Stimulated activated CD8-positive, alpha-beta memory T cell treated with anti-CD3 and anti-CD28 coated beads, Interleukin-12 subunit alpha, Interleukin-12 subunit beta, amount 100 ng/mL, for 4 hours (primary cell): ENCODE measurements around the gene RNF207.

Source experiments
- DNase-seq: peaks from one replicate; pipeline ENCODE4 v3.0.0-alpha.2; 2020; ENCODE audit warnings: low read depth

Gene RNF207

DNA sequence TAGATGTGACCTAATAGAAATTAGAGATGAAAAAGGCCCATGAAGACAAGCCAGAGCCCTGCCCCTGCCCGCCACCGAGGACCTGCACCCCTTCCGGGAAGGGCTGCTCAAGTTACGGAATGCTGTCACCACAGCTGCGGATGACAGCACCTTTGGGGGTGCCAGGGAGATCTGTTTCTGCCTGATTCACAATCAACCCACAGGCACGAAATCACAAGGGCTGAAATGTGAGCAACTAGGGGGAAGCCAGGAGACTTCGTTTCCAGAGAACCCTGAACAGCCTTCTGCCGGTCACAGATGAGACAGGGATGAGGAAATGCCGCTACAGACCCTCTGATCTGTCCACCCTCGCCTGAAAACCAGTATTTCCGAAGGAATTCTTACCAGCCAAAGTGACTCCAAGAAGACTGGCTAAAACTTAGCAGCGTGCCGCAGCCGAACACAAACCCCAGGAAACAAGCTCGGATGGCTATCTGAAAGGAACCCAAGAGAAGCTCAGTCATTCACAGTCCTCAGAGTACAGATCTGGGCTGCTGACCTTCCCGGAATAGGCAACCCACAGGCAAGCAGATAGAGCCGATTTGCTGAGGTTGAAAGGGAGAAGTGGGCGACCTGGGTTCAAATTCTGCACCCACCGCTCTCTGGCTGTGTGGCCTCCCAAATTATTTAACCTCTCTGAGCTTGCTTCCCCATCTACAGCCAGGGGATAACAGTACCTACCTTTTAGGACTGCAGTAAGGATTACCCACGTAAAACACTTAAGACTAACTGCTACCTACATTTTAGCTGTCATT, 28.8 kb downstream of the RNF207 start:
- DNase-seq, result no peak

DNA sequence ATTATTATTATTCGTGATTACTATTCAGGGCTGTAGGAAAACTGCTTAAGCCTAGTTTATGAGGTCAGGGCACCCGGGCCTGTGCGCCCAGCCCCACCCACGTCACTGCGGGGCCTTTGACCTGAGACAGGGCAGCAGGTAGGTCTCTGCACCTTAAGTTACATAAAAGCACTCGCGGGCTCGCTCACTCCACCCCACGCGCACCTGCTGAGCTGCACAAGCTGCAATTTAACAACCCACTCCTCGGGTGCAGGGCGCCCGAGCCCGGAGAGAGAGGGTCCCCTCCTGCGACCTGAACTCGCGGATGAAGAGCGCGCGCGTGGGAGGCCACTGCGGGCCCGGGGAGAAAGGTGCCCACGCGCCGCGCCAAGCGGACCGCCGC, 29.4 kb downstream of the RNF207 start:
- no peak for DNase-seq

DNA sequence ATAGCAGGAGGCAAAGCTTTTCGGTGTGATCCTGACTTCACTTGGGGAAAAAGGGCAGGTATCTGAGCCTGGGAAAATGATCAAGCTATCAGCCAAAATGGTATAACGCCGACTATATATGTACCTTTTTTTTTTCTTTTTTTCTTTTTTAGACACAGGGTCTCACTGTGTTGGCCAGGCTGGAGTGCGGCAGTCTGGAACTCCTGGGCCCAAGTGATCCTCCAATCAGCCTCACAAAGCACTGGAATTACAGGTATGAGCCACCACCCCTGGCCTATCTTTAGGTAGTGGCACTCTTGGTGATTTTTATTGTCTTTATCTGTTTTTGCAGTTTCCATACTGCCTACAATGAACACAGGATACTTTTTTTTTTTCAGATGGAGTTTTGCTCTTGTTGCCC, 31.2 kb downstream of the RNF207 start:
- no peak for DNase-seq

DNA sequence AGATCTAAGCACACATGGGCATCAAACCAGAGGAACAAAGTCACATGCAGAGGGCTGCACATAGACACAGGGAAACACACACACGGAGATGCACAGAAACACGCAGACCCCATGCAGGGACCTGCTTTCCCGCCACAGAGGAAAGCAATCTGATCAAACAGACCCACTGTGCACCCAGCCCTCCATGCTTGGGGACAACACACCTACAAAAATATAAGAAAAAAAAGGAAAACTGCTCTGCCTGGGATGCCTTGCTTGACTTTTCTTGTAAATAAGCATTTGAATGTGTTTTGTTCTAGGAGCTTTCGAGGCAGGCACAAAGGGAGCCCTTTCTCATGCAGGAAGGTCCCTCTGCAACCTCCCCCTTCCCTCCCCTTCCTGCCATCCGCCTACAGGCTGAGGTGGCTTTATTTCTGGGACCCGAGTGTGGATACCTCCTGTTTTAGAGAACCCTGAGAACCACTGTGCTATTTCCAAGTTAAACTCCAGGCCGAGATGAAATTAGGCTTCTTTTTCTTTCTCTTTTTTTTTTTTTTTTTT, 33.4 kb downstream of the RNF207 start:
- no peak for DNase-seq

DNA sequence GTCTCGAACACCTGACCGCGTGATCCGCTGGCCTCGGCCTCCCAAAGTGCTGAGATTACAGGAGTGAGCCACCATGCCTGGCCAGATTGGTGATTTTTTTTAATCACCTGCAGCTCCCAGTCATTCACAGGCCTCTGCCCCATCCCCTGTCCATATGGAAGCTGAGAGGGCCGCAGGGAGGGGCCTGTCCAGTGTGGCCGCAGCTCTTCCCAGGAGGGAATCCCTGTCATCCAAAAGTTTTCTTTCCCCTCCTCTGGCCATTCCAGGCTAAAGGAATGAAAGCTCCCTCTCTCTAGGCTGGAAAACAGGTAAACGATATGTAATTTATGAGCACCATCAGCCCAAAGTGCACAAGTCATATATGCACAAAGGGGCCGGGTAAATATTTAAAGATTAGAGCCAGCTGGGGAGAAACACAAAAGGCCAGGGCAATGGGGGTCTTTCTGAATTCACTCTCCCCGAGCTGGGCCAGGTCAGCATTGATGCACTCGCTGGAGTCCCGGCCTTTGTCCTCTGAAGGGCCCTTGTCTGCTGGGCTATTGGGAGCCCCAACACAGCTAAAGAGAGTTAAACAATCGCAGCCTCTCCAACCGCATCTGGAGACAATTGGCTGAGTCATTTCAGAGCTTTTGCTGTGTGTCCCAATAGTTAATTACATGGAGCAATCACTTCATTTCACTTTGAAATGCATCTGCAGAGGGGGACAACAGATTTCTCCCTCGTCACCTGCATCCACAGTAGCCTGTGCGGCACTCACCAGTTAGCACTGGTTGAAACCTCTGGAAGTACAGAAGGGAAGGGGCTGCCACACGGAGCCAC, 34.2 kb downstream of the RNF207 start:
- no peak for DNase-seq

DNA sequence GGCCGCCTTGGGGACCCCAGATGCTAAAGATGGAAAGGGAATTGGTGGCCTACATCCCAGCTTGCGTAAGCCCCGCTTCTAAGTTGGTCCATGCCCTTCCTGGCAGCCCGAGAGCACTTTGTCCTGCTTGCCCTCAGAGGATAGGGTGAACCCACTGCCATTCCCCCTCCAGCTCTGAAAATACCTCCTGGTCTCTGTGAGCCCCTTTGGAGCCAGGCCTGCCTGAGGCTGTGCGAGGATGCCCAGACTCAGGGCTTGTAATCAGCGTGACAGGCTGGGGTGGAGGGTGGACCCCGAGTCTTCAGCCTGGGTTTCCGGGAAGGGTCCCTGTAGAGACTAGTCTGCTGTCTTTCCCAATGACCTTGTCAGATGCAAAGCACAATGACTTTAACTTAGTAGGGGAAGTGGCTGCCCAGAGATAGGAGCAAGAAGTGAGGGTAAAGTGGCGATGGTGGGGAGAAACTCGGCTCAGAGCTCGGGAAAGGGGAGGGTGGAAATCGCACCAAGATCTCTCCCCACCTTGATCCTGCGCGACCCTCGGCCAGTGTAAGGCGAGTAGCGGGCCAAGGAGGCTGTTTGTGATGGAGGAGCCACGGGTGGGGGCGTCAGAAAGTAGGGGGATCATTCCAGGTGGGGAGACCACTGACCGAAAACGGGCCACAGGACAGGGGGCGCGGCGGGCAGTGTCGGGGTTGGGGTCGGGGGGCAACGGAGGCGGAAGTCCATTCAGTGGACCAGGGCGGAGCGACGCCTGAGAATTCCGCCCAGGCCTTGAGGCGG, 35.4 kb downstream of the RNF207 start:
- no peak for DNase-seq

DNA sequence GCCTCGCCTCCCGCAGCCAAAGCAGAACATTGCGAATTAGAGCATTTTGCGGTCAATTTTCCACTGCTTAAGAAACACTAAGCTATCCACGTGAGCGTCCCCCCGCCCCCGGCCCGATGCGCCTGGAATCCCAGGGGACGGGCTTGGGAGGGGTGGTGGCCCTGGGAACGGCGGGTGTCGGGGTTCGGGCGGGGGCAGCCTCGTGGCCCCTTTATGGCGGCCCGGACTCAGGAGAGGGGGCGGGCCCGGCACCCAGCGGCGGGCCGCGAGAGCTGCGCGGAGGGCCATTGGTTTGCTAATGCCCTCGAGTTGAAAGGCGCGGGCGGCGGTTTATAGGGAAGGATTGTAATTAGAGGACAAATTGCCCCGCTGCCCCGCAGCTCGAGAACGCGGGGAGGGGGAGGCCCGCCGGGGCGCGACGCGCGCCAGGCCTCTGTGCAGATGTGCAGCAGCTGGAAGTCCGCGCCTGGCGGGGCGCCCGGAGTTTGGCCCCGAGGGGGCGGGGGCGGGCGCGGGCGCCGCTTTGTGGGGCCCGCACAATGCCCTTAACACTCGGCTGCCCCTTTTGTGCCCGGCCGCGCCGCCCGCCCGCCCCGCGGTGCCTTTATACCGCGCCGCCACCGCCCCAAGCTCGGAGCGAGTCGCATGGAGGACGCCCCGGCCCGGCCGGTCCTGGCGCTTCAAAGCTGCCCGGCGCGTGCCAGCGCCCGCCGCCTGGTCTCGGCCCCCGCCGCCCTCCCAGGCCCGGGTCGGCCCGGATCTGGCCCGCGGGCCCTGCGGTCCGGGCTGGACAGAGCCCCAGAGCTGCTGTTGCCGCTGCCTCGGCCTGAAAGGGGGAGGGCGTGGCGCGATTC, 36.2 kb downstream of the RNF207 start:
- no peak for DNase-seq

DNA sequence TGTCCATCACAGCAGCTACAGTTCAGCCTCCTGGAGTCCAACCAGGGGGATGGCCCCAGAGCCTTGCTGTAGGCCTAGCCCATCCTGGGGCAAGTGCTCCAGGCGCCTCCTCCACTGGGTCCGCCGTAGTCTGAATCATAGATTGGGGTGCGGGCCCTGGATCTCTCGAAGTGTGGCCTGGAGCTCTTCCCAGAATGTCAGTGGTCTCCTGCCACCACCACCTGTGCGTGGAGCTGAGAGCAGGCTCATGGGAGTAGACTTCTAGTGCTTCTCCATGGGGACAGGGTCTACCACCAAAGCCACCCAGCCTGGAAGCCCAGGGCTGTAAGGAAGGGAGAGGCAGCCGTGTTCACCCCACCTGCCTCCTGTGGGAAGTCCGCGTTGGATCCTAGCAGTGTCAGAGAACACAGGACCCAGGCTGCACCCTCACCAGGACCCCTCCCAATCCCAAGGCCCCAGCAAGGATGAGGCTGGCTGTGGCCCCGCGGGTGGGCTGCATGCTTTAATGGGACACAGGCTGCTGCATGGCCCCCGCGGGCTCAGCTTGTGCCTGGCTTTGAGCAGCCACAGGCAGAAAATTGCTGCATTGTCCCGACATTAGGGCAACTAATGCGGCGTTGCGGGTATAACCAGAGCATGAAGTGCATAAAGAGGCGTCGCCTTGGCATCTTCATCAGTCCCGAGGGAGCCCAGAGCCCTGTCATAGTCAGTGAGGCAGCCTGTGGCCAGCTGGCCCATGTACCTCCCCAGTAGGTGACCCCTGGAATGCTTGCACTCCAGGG, 37.3 kb downstream of the RNF207 start:
- DNase-seq, result no peak

DNA sequence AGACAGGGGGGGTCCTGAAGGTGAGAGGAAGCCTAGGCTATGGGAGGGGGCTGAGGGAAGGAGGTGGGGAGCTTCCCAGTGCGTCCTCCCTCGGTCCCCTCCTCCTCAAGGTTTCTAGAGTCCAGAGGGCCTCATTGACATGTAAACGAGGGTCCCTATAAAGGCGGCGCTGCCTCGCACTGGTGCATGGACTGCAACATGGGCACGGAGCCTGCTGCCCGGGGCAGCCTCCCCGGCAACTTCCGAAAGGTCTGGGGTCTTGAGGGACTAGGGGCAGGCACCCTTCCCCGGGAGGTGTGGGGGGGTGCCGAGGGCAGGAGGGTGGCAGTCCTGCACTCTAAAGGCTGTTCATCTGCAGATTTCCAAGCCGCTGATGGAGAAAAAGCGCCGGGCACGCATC, 38.1 kb downstream of the RNF207 start, which contains the start of gene HES3:
HES3 (plus strand) TSS at position 187 of the 400 bp plus-strand sequence; CDS start at position 374, 187 bp downstream.
- DNase-seq, result no peak

DNA sequence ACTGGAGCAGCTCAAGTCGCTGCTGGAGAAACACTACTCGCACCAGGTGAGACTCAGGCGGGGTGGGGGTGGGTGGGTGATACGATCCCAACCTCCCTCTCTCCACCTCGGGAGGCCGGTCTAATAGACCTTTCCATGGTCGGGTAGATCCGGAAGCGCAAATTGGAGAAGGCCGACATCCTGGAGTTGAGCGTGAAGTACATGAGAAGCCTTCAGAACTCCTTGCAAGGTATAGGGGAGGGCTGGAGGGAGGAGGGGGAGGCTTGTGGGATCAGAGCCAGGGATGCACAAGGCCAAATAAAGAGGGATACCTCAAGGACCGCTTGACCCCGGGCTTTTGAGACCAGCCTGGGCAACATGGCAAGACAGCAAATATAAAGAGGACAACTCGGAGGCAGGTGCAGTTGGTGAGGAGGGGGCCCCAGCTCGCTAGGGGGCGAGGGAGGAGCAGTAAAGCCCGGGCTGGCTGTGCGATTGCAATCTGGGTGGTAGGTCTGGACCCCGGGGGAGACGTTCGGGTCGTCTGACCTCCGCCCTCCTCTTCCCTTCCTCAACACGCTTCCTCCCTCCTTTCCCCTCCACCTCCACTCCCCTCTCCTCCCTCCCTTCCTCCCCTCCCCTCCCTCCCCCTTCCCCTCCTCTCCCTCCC, 38.6 kb downstream of the RNF207 start:
- no peak for DNase-seq

DNA sequence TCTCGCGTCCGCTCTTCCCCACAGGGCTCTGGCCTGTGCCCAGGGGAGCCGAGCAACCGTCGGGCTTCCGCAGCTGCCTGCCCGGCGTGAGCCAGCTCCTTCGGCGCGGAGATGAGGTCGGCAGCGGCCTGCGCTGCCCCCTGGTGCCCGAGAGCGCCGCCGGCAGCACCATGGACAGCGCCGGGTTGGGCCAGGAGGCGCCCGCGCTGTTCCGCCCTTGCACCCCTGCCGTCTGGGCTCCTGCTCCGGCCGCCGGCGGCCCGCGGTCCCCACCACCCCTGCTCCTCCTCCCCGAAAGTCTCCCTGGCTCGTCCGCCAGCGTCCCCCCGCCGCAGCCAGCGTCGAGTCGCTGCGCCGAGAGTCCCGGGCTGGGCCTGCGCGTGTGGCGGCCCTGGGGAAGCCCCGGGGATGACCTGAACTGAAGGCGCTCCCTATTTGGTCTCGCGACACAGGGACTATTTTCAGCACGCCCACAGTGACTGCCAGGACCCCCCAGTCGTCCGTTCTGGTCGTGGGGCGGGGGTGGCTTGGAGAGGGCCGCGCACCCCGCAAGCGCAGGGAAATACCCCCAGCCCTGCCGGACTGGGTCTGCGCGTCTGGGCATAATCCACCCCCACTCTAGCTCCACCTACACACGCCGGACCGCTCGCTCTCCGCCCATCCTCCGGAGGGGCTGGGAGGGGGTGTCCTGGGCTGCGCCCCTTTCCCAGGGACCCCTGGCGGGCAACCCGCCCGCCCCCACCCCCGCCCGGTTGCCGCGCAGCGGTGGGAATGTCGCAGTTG, 39.4 kb downstream of the RNF207 start:
- DNase-seq, result peak; percentile 63

DNA sequence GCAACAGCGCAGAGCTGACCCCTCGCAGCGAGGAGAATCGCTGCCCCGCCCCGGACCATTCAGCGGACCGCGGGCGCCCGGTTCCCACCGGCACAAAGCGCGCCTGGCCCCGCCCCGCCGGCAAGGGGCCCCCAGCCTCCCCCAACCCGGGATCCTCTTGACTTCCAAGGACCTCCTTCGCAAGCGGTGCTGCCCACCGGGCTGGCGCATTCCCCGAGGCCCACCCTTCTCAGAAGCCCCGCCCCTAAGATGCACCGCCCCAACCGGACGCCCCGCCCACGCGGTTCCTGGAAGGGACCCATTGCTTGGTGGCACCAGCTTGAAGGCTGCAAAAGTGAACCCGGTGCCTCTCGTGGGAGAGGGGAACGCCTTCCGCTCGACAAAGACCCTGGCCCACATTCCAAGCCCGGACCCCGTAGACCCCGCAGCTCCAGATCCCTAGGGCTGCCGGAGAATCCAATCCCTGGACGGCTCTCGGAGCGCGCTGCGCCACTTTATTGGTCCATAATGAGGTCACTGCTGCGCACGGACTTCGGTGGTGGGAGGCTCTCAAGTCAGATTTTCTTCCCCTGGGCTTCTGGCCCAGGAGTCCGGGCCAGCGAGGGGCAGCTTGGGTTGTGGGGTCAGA, 40.1 kb downstream of the RNF207 start:
- no peak for DNase-seq

DNA sequence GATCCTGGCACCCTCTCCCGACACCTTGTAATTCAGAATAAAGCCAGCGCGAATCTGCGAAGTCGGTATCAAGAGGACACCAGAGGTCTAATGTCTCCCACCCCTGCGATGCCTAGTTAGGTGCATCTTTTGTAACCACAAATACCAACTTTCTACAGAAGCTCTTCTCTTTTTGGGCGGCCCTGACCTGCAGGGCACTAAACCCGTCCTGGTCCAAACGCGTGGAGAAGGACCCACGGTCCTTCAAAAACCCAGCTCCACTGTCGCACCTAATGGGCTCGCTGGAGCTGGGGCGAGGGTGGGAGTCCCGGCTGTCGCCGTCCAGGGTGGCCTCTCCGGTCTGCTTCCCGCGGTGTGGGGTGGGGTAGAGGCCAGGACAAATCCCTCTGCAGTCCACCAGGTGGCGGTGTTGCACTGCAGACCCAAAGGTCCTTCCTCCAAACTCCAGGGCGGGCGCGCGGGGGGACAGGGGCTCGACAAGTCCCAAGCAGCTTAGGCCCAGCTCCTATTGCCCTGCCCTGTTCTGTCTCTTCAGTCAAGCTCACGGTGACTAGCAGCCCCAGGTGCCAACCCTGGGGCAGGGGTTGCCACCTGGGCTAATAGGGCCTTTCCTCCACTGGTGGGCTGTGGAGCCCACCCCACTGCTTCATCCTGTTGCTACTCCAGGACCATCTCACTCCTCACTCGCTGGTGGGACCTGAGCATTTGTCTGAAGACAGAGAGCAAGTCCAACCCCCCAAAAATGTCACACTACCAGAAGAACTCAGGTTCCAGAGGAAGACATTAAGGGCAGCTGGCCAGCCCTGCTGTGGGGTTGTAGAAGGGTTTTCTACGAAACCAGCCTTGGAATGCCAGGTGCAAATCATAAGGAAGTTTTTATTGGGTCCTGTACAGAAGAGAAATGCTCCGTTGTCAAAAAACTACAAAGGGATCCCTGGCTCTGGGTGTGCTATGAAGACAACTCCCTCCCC, 40.9 kb downstream of the RNF207 start:
- peak; percentile 64 for DNase-seq

DNA sequence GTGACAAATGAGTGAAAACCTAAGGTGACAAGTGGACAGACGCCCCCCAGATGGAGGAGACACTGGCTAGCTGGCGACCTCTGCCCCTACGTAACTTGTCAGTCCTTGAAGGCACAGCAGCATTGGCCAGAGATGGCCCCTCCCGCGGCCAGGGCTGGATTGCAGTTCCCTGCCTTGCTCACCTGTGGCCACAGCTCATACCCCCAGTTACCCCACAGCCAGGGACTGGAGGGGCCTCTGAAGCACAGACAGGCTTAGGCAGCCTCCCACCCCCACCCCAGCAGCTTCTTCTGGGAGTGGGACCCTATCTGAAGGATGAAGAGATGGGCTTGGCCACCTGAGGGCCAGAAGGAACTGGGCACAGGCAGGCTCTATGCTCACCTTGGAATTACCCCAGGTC, 41.7 kb downstream of the RNF207 start:
- DNase-seq, result no peak

DNA sequence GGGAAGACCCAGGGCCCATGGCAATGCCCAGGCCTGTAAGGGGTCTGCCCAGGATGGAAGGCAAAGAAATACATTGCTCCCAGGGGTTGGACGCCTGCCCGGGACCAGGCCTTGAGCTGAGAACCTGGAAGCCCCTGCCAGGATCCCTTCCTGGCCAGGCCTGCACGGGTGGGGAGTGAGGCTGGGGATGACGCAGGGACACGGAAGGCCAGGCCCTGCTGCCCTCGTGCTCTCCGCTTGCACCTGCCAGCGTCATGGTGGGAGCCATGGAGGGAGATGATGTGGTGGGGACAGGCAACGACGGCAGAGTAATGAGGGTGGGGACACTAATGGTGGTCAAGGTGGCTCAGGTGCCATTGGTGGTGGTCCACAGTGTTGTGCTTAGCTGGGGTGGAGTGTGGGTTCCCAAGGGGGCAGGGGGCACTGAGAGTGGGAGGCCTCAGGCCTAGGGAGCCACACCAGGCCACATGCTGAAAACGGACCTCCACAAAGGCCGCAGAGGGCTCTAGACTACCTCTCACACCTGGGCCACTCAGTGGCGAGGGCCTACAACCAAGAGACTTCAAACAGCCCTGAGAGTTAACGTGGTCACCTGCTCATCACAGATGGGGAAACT, 42.4 kb downstream of the RNF207 start:
- no peak for DNase-seq

DNA sequence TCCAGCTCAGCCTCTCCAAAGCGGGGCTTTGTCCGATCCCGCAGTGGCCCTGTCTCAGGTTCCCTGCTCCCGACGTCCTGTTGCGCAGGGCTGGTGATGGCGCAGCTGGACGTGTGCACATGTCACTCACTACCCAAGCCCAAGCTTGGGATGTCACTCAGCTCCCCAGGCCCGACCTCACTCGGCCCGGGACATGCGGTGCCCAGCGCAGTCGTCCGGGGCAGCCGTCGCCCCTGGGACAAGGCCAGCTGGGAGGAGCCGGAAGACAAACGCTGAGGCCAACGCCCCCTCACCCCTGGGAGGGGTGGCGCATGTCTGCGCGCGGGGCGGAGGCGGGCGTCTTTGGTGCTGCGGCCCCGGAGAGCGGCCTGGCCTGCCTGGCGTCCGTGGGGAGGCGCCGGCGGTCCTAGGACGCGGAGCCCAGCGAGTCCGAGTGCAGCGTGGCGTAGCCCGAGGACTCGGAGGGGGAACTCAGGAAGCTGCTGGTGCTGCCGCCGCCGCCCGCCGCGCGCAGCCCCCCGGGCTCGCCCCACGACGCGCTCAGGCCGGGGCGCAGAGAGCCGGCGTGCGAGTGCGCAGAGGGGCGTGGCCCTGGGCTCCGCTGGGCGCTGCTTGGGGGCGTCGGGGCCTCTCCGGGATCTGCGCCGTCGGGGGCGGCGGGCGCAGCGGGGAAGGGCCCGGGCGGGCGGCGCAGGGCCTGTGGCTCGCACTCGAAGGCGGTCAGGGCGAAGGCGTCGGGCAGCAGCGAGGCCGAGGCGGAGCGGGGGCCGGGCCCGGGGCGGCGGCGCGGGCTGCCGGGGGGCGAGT, 43.2 kb downstream of the RNF207 start:
- DNase-seq, result no peak
